KBM-7 (cell line): Measurements from ENCODE around the gene RBFA.
"Not testable (repeated sequence)": the region's sequence is repeated elsewhere in the genome, so short reads cannot be mapped to it uniquely, and the experiment has no call there.

Experiments
- DNase-seq: peaks from one replicate; pipeline ENCODE4 v3.0.0-alpha.2; 2015
- in situ Hi-C: fragments of 300-500 bp; cut with MboI; formaldehyde crosslinking; loops from 2 replicates; pipeline ENCODE4 v1.14.3; 2020; ENCODE audit warnings: low sequenced_read_pairs, low pct_unique_long_range_greater_than_20kb, mixed read lengths

Gene RBFA

GRCh38 chr18:80034068-80034851 lies at the start of gene RBFA:
TSS of gene RBFA (plus strand) at chr18:80034434. CDS start at chr18:80034496, 62 bp downstream.
- peak; percentile 92 for DNase-seq
- in situ Hi-C loops, result no loop called here

GRCh38 chr18:79985172-79985571 lies 49.1 kb upstream of the RBFA start:
- DNase-seq, result no peak
- in situ Hi-C loops, result no loop called here

- DNase-seq, result no peak
- in situ Hi-C loops, result no loop called here
Measured at GRCh38 chr18:79986726-79987125, 47.5 kb upstream of the RBFA start.

GRCh38 chr18:79987566-79987965 lies 46.7 kb upstream of the RBFA start:
- in situ Hi-C loops, result no loop called here
- no peak for DNase-seq

GRCh38 chr18:79988071-79988450 lies 46.2 kb upstream of the RBFA start:
- DNase-seq, result peak; percentile 70
- in situ Hi-C loops, result no loop called here

GRCh38 chr18:79988451-79989194 lies 45.6 kb upstream of the RBFA start, which contains the start of gene TXNL4A:
TSS of gene TXNL4A (minus strand) at chr18:79988563. CDS start at chr18:79988392, 171 bp downstream.
- DNase-seq, result peak; percentile 84
- in situ Hi-C loops, result no loop called here

- in situ Hi-C loops, result no loop called here
- no peak for DNase-seq
Measured at GRCh38 chr18:79989195-79989497, 45.1 kb upstream of the RBFA start.

- in situ Hi-C loops, result no loop called here
- no peak for DNase-seq
Measured at GRCh38 chr18:79991494-79991893, 42.7 kb upstream of the RBFA start.

GRCh38 chr18:79999701-80000100 lies 34.5 kb upstream of the RBFA start:
- in situ Hi-C loops, DNase-seq: not testable (repeated sequence)

GRCh38 chr18:80000877-80001276 lies 33.4 kb upstream of the RBFA start:
- no peak for DNase-seq
- in situ Hi-C loops, result no loop called here

- in situ Hi-C loops, result no loop called here
- no peak for DNase-seq
Measured at GRCh38 chr18:80002468-80002867, 31.8 kb upstream of the RBFA start.

- in situ Hi-C loops, result no loop called here
- DNase-seq, result no peak
Measured at GRCh38 chr18:80004600-80005342, 29.5 kb upstream of the RBFA start.

- DNase-seq, result no peak
- in situ Hi-C loops, result no loop called here
Measured at GRCh38 chr18:80006724-80007123, 27.5 kb upstream of the RBFA start.

GRCh38 chr18:80009661-80010550 lies 24.3 kb upstream of the RBFA start:
- DNase-seq, result no peak
- in situ Hi-C loops, result no loop called here

GRCh38 chr18:80010551-80010906 lies 23.7 kb upstream of the RBFA start:
- in situ Hi-C loops, result no loop called here
- no peak for DNase-seq

GRCh38 chr18:80011496-80012137 lies 22.6 kb upstream of the RBFA start:
- DNase-seq, in situ Hi-C loops: not testable (repeated sequence)

GRCh38 chr18:80012714-80013113 lies 21.5 kb upstream of the RBFA start:
- in situ Hi-C loops, result no loop called here
- no peak for DNase-seq

GRCh38 chr18:80022613-80023012 lies 11.6 kb upstream of the RBFA start:
- in situ Hi-C loops, result no loop called here
- peak; percentile 47 for DNase-seq

- peak; percentile 55 for DNase-seq
- in situ Hi-C loops, result no loop called here
Measured at GRCh38 chr18:80023173-80023572, 11.1 kb upstream of the RBFA start.
